HG03064 (cell line): ENCODE measurements around the gene UPK3A.

Experiments used
- ATAC-seq: cut with Tn5 transposase; IDR thresholded peaks from one replicate; pipeline ENCODE4 v1.9.1; 2021; ENCODE audit warnings: low read depth; ENCODE audit not compliant: unreplicated experiment

Gene UPK3A

GRCh38 chr22:45308391-45308956 is 23.7 kb downstream of the UPK3A start:
- ATAC-seq, result no peak

GRCh38 chr22:45308957-45309421 is 24.2 kb downstream of the UPK3A start:
- no peak for ATAC-seq

GRCh38 chr22:45309422-45310227 is 24.9 kb downstream of the UPK3A start, which contains the start of gene FAM118A:
TSS of gene FAM118A (plus strand) at chr22:45309934. CDS start at chr22:45322380, 12,446 bp downstream.
- ATAC-seq, result peak; percentile 78

- ATAC-seq, result no peak
Observed at GRCh38 chr22:45310331-45310976, 25.7 kb downstream of the UPK3A start.

- no peak for ATAC-seq
Observed at GRCh38 chr22:45310977-45311531, 26.3 kb downstream of the UPK3A start.

- no peak for ATAC-seq
Observed at GRCh38 chr22:45312415-45312814, 27.7 kb downstream of the UPK3A start.

GRCh38 chr22:45312856-45313255 is 28.1 kb downstream of the UPK3A start:
- no peak for ATAC-seq

- ATAC-seq, result no peak
Observed at GRCh38 chr22:45314054-45314721, 29.4 kb downstream of the UPK3A start.

GRCh38 chr22:45314786-45315185 is 30.0 kb downstream of the UPK3A start:
- no peak for ATAC-seq

GRCh38 chr22:45316796-45317526 is 32.2 kb downstream of the UPK3A start:
- no peak for ATAC-seq

- no peak for ATAC-seq
Observed at GRCh38 chr22:45317551-45318167, 32.9 kb downstream of the UPK3A start.

- ATAC-seq, result no peak
Observed at GRCh38 chr22:45318168-45318557, 33.4 kb downstream of the UPK3A start.

GRCh38 chr22:45318558-45319323 is 34.0 kb downstream of the UPK3A start:
- no peak for ATAC-seq

GRCh38 chr22:45319324-45319685 is 34.6 kb downstream of the UPK3A start:
- ATAC-seq, result no peak

GRCh38 chr22:45320357-45320976 is 35.7 kb downstream of the UPK3A start:
- no peak for ATAC-seq

GRCh38 chr22:45321827-45322226 is 37.1 kb downstream of the UPK3A start:
- ATAC-seq, result no peak

- no peak for ATAC-seq
Observed at GRCh38 chr22:45322873-45323525, 38.2 kb downstream of the UPK3A start.

- ATAC-seq, result no peak
Observed at GRCh38 chr22:45323695-45324094, 38.9 kb downstream of the UPK3A start.
